K562 (cell line): ENCODE measurements around the gene DPH2. TPM values are rescaled to one million over a fixed set of nuclear protein-coding genes. Genes with fewer than 3 reads are reported as not detected.

Experiments
- DMBX1 ChIP-seq: fragments of 250-450 bp; sonication (Bioruptor Pico); IDR thresholded peaks from 2 replicates; pipeline ENCODE4 v1.8.0; 2022; ENCODE audit warnings: inconsistent platforms, mild to moderate bottlenecking, moderate library complexity, borderline replicate concordance
- EZH2 ChIP-seq: IDR thresholded peaks from 2 replicates; pipeline ENCODE4 v1.6.1; 2012; ENCODE audit warnings: low read depth, mild to moderate bottlenecking, inconsistent platforms, low read length, borderline replicate concordance
- FOXJ2 ChIP-seq: fragments of 200-800 bp; sonication (Bioruptor generic); IDR thresholded peaks from 2 replicates; pipeline ENCODE4 v1.6.1; 2016; ENCODE audit warnings: missing genetic modification characterization, missing compliant biosample characterization
- GABPB2 ChIP-seq: fragments of 250-450 bp; sonication (Bioruptor Pico); conservative IDR thresholded peaks from 2 replicates; pipeline ENCODE4 v1.5.1; 2021; ENCODE audit warnings: mild to moderate bottlenecking
- HSF4 ChIP-seq: fragments of 250-450 bp; sonication (Bioruptor Pico); IDR thresholded peaks from 2 replicates; pipeline ENCODE4 v2.1.2; 2022; ENCODE audit warnings: mild to moderate bottlenecking, moderate library complexity, borderline replicate concordance
- NRF1 ChIP-seq, 2 experiments: fragments of 450-650 bp; IDR thresholded peaks in 1 of 2; conservative IDR thresholded peaks in 1 of 2; 2 replicates each; pipeline ENCODE4 v1.6.1; 2014; ENCODE audit warnings: mild to moderate bottlenecking in 2 of 2
- POLR2B ChIP-seq: fragments of 450-650 bp; IDR thresholded peaks from 2 replicates; pipeline ENCODE4 v1.6.1; 2018; ENCODE audit warnings: low read depth; ENCODE audit not compliant: partially characterized antibody
- RBM22 ChIP-seq: fragments of 200-400 bp; formaldehyde crosslinking; IDR thresholded peaks from 2 replicates; pipeline ENCODE4 v1.6.1; 2018; ENCODE audit warnings: low read length, low read depth; ENCODE audit not compliant: poor library complexity, severe bottlenecking
- ZKSCAN1 ChIP-seq: fragments of 150-350 bp; IDR thresholded peaks from 2 replicates; pipeline ENCODE4 v1.6.1; 2016; ENCODE audit warnings: low read depth, low read length
- ZNF24 ChIP-seq: fragments of 450-650 bp; IDR thresholded peaks from 2 replicates; pipeline ENCODE4 v1.6.1; 2016
- ZNF583 ChIP-seq: fragments of 250-450 bp; sonication (Bioruptor Pico); IDR thresholded peaks from 2 replicates; pipeline ENCODE4 v1.4.0; 2020
- polyA plus RNA-seq, 8 experiments: library from polyadenylated mRNA; depleted of rRNA in 4 of 8; stranded (reverse) in 5 of 8; unstranded in 3 of 8; fragments of >200 nt; fragmentation: Nextera tagmentation in 2 of 8; fragmentation: Illumina TruSeq in 1 of 8; extraction: Ambion mirVana in 2 of 8; extraction: Trizol in 1 of 8; gene quantifications; 2 replicates each; pipeline versions ENCODE4 v1.2.1 to v1.2.3, GENCODE V29; 2011 to 2014; ENCODE audit warnings: inconsistent platforms in 1 of 8, missing spikeins in 1 of 8
- total RNA-seq, 7 experiments: library from RNA; depleted of rRNA in 6 of 7; stranded (reverse); fragments of >200 nt in 6 of 7; fragmentation: Illumina TruSeq in 2 of 7; extraction: Trizol in 2 of 7; gene quantifications; 2 replicates each; pipeline versions ENCODE4 v1.2.1 to v1.2.3, GENCODE V29; 2011 to 2021; ENCODE audit warnings: low replicate concordance in 1 of 7
- TF ChIP-seq, protein P1 (sequence below): IDR thresholded peaks from 2 replicates; pipeline ENCODE4 v1.6.1; 2011; ENCODE audit not compliant: insufficient read length; ENCODE audit errors: extremely low read depth
- TF ChIP-seq, protein P2 (sequence below): fragments of 450-650 bp; IDR thresholded peaks from 2 replicates; pipeline ENCODE4 v1.6.1; 2016; ENCODE audit warnings: mild to moderate bottlenecking
- TF ChIP-seq, protein P3 (sequence below): fragments of 250-450 bp; sonication (Bioruptor Pico); IDR thresholded peaks from 2 replicates; pipeline ENCODE4 v1.8.0; 2021; ENCODE audit warnings: borderline replicate concordance, mild to moderate bottlenecking, moderate library complexity; ENCODE audit not compliant: poor library complexity, severe bottlenecking
- TF ChIP-seq, protein P4 (sequence below), 2 experiments: fragments of 200-800 bp in 1 of 2; sonication (Bioruptor generic) in 1 of 2; sonication (generic) in 1 of 2; formaldehyde crosslinking in 1 of 2; IDR thresholded peaks in 1 of 2; conservative IDR thresholded peaks in 1 of 2; 2 replicates each; pipeline versions ENCODE4 v1.5.0 to v1.6.1; 2016 to 2020; ENCODE audit warnings: missing compliant biosample characterization in 1 of 2, missing genetic modification characterization in 1 of 2, missing genetic modification reagents in 1 of 2
- TF ChIP-seq, protein P5 (sequence below): fragments of 450-650 bp; IDR thresholded peaks from 2 replicates; pipeline ENCODE4 v1.6.1; 2014; ENCODE audit warnings: low read depth, mild to moderate bottlenecking, moderate library complexity, borderline replicate concordance
- TF ChIP-seq, protein P6 (sequence below), 3 experiments: IDR thresholded peaks in 2 of 3; conservative IDR thresholded peaks in 1 of 3; 2 replicates each; pipeline ENCODE4 v1.5.1; 2011 to 2012; ENCODE audit warnings: low read length in 3 of 3, mild to moderate bottlenecking in 3 of 3, control low read depth in 2 of 3, improper control_type of control experiment in 1 of 3, inconsistent platforms in 1 of 3, low read depth in 1 of 3, mixed read lengths in 1 of 3, moderate library complexity in 1 of 3; ENCODE audit not compliant: insufficient read depth in 2 of 3

Gene DPH2
- total and polyA plus RNA-seq, 9 of the 15 experiments (the other 6 are each of a cell fraction or from before 2014, with no cell fraction given) = 17.9 to 94.1 (median 68.1) TPM

DNA sequence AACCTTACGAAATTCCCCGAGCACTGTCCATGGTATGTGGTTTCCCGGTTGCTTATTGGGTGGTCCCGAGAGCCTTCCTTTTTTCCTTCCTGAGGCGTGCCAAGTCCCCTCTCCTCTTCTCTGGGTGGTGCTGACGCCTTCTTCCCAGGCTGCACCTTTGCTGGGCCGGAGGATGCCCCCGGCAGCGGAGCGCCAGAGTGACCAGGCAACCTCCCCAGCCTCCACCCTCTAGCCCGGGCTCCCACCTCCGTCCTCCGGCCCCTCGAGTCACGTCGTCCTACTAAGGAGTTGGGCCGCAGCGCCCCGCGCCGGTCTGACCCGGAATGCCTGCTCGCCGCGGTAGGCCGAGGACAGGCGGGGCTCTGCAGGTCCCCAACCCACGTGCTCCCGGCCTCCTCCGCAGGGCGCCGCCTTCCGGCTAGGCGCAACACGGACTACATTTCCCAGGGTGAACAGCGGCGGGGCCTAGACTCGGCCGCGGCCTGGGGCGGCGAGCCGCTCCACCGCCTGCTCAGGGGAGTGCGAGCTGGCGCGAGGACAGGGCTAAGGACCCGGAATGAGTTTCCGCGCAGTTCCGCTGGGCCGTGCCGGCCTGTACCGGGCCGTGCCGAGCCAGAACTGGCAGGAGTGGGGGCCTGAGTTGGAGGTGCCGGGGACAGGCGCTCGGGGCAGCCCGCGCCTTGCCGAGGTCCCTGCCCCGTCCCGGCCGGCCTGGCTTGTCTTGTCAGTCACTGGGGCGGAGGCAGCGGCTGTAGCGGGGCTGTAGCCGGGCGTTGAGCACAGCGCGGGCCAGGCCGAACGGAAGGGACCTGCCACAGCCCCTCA lies 23.4 kb upstream of the DPH2 start, which contains the start of gene IPO13 (continued):
- TF ChIP-seq, protein P1, sequence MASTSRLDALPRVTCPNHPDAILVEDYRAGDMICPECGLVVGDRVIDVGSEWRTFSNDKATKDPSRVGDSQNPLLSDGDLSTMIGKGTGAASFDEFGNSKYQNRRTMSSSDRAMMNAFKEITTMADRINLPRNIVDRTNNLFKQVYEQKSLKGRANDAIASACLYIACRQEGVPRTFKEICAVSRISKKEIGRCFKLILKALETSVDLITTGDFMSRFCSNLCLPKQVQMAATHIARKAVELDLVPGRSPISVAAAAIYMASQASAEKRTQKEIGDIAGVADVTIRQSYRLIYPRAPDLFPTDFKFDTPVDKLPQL = no peak
- TF ChIP-seq FOXJ2 (tag) (no peak; the same call in 1 of the 2 replicates), EZH2 (no peak), RBM22 (no peak), GABPB2 (CRISPR knock-in tag) (no peak), POLR2B (peak; percentile 83), NRF1 (conservative IDR thresholded peaks at IDR 0.05 in 1 of 2, IDR thresholded peaks at IDR 0.05 in 1 of 2) (peak; percentile 77 to 80), ZKSCAN1 (peak; percentile 99), HSF4 (peak; percentile 23; the same call in 1 of the 2 replicates), DMBX1 (peak; percentile 68), ZNF24 (no peak; the same call in 1 of the 2 replicates), ZNF583 (no peak)
- TF ChIP-seq, protein P2, sequence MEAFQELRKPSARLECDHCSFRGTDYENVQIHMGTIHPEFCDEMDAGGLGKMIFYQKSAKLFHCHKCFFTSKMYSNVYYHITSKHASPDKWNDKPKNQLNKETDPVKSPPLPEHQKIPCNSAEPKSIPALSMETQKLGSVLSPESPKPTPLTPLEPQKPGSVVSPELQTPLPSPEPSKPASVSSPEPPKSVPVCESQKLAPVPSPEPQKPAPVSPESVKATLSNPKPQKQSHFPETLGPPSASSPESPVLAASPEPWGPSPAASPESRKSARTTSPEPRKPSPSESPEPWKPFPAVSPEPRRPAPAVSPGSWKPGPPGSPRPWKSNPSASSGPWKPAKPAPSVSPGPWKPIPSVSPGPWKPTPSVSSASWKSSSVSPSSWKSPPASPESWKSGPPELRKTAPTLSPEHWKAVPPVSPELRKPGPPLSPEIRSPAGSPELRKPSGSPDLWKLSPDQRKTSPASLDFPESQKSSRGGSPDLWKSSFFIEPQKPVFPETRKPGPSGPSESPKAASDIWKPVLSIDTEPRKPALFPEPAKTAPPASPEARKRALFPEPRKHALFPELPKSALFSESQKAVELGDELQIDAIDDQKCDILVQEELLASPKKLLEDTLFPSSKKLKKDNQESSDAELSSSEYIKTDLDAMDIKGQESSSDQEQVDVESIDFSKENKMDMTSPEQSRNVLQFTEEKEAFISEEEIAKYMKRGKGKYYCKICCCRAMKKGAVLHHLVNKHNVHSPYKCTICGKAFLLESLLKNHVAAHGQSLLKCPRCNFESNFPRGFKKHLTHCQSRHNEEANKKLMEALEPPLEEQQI = no peak; the same call in 1 of the 2 replicates
- TF ChIP-seq, protein P3, sequence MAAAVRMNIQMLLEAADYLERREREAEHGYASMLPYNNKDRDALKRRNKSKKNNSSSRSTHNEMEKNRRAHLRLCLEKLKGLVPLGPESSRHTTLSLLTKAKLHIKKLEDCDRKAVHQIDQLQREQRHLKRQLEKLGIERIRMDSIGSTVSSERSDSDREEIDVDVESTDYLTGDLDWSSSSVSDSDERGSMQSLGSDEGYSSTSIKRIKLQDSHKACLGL = peak; percentile 92
- TF ChIP-seq, protein P4, sequence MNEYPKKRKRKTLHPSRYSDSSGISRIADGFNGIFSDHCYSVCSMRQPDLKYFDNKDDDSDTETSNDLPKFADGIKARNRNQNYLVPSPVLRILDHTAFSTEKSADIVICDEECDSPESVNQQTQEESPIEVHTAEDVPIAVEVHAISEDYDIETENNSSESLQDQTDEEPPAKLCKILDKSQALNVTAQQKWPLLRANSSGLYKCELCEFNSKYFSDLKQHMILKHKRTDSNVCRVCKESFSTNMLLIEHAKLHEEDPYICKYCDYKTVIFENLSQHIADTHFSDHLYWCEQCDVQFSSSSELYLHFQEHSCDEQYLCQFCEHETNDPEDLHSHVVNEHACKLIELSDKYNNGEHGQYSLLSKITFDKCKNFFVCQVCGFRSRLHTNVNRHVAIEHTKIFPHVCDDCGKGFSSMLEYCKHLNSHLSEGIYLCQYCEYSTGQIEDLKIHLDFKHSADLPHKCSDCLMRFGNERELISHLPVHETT (CRISPR knock-in tag; conservative IDR thresholded peaks at IDR 0.05 in 1 of 2, IDR thresholded peaks at IDR 0.05 in 1 of 2) = peak in 1 of 2 experiments; percentile 90; a peak in 2 of 4 replicates
- TF ChIP-seq, protein P5, sequence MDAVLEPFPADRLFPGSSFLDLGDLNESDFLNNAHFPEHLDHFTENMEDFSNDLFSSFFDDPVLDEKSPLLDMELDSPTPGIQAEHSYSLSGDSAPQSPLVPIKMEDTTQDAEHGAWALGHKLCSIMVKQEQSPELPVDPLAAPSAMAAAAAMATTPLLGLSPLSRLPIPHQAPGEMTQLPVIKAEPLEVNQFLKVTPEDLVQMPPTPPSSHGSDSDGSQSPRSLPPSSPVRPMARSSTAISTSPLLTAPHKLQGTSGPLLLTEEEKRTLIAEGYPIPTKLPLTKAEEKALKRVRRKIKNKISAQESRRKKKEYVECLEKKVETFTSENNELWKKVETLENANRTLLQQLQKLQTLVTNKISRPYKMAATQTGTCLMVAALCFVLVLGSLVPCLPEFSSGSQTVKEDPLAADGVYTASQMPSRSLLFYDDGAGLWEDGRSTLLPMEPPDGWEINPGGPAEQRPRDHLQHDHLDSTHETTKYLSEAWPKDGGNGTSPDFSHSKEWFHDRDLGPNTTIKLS = peak; percentile 97
- TF ChIP-seq, protein P6, sequence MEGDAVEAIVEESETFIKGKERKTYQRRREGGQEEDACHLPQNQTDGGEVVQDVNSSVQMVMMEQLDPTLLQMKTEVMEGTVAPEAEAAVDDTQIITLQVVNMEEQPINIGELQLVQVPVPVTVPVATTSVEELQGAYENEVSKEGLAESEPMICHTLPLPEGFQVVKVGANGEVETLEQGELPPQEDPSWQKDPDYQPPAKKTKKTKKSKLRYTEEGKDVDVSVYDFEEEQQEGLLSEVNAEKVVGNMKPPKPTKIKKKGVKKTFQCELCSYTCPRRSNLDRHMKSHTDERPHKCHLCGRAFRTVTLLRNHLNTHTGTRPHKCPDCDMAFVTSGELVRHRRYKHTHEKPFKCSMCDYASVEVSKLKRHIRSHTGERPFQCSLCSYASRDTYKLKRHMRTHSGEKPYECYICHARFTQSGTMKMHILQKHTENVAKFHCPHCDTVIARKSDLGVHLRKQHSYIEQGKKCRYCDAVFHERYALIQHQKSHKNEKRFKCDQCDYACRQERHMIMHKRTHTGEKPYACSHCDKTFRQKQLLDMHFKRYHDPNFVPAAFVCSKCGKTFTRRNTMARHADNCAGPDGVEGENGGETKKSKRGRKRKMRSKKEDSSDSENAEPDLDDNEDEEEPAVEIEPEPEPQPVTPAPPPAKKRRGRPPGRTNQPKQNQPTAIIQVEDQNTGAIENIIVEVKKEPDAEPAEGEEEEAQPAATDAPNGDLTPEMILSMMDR (IDR thresholded peaks at IDR 0.05 in 2 of 3, conservative IDR thresholded peaks at IDR 0.05 in 1 of 3; ENCODE audit: insufficient read depth in 2 of 3, low read depth in 1 of 3, low read length in 3 of 3) = peak; percentile 91 to 96 (median 95)
